ENCODE data around the gene MFGE8. TPM values are rescaled to one million over a fixed set of nuclear protein-coding genes. Genes with fewer than 3 reads are reported as not detected.

Gene MFGE8
- polyA plus RNA-seq, 2 donors: 60.3 to 62.3 TPM

DNA sequence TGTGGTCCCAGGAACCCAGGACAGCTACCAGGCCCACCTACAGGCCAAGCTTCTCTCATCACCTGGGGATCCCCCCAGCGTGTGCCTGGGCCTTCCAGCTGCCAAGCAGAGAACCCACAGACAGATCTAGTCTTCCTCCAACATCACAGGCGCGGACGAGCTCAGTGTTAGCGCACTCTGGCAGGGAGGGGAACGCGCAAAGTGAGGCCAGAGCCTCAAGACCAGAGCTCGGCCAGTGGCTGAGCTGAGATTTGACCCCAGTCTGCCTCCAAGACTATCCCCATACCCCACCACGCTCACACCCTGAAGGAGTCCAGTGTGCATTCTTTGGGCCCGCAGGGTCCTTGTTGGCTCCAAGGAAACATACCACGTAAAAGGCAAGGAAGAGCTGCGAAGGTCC, 5.1 kb downstream of the MFGE8 start:
- H3K4me1 ChIP-seq (ENCODE audit: control insufficient read depth in 2 of 2, insufficient read depth in 2 of 2, low read length in 1 of 2): peaks cover 3 to 7% of the 10 kb centered on the region in 2 donors
- peaks cover 0 to 12% of the 10 kb centered on the region in 2 donors for H3K36me3 ChIP-seq (ENCODE audit: control insufficient read depth in 2 of 2, insufficient read depth in 2 of 2, low read length in 1 of 2)
- no peak overlapping the region for H3K4me3 ChIP-seq (ENCODE audit: low read depth in 1 of 2, low read length in 2 of 2)
- H3K27ac ChIP-seq (ENCODE audit: low read depth in 2 of 2, low read length in 1 of 2): no peak overlapping the region
- H3K9me3 ChIP-seq (ENCODE audit: control insufficient read depth in 2 of 2, insufficient read depth in 1 of 2, low read depth in 1 of 2, low read length in 1 of 2): no peaks in the 10 kb centered on the region
- WGBS, 2 donors: 92% methylated on average over 12 of the region's 12 CpGs
- H3K27me3 ChIP-seq (ENCODE audit: control insufficient read depth in 1 of 2, insufficient read depth in 2 of 2, low read length in 2 of 2): no peaks in the 10 kb centered on the region

DNA sequence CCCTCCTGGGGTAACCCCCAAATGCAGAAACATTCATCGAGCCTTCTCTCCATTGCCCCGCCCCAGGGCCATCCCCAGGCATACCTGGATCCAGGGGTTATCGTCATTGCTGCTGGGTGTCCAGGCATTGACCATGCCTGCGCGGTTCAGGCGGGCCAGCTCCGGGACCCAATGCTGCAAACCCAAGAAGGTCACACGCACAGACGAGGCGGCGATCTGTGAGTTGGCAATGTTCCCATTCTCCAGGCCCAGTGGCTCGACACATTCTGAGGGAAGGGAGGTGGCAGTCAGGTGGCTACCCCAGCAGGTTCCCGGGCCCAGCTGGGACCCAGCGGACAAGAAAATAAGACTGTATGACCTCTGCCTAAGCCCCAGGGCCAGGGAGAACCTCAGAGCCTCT, 6.1 kb downstream of the MFGE8 start:
- Histone ChIP-seq H3K4me3 (ENCODE audit: low read depth in 1 of 2, low read length in 2 of 2) (no peak overlapping the region), H3K27ac (ENCODE audit: low read depth in 2 of 2, low read length in 1 of 2) (no peak overlapping the region), H3K4me1 (ENCODE audit: control insufficient read depth in 2 of 2, insufficient read depth in 2 of 2, low read length in 1 of 2) (peaks cover 3 to 6% of the 10 kb centered on the region in 2 donors), H3K9me3 (ENCODE audit: control insufficient read depth in 2 of 2, insufficient read depth in 1 of 2, low read depth in 1 of 2, low read length in 1 of 2) (no peaks in the 10 kb centered on the region), H3K27me3 (ENCODE audit: control insufficient read depth in 1 of 2, insufficient read depth in 2 of 2, low read length in 2 of 2) (no peaks in the 10 kb centered on the region), H3K36me3 (ENCODE audit: control insufficient read depth in 2 of 2, insufficient read depth in 2 of 2, low read length in 1 of 2) (peaks cover 0 to 15% of the 10 kb centered on the region in 2 donors)
- WGBS, 2 donors: 84 to 88% methylated on average over 14 of the region's 14 CpGs

DNA sequence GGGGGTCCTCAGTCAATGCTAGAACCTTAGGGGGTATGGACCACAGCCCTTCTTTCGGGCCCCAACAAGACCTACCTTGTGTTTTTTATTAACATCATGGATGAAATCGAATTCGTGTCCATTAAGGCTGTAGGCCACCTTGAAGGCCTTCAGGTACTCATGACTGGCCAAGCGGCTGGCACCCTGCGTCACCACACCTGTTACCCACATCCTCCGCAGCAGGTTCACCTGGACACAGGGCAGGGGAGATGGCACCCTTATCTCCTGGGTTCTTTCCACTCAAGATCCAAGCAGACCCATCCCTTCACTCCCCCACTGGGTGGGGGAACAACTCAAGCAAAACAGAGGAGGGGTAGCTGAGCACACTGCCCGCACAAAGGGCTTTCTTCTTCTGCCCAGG, 6.6 kb downstream of the MFGE8 start:
- H3K4me3 ChIP-seq (ENCODE audit: low read depth in 1 of 2, low read length in 2 of 2): no peak overlapping the region
- H3K27ac ChIP-seq (ENCODE audit: low read depth in 2 of 2, low read length in 1 of 2): no peak overlapping the region
- no peaks in the 10 kb centered on the region for H3K4me1 ChIP-seq (ENCODE audit: control insufficient read depth in 2 of 2, insufficient read depth in 2 of 2, low read length in 1 of 2)
- no peaks in the 10 kb centered on the region for H3K9me3 ChIP-seq (ENCODE audit: control insufficient read depth in 2 of 2, insufficient read depth in 1 of 2, low read depth in 1 of 2, low read length in 1 of 2)
- 98% methylated on average over 7 of the region's 7 CpGs for WGBS, 2 donors
- H3K27me3 ChIP-seq (ENCODE audit: control insufficient read depth in 1 of 2, insufficient read depth in 2 of 2, low read length in 2 of 2): no peaks in the 10 kb centered on the region
- peaks cover 0 to 19% of the 10 kb centered on the region in 2 donors for H3K36me3 ChIP-seq (ENCODE audit: control insufficient read depth in 2 of 2, insufficient read depth in 2 of 2, low read length in 1 of 2)

- H3K4me3 ChIP-seq (ENCODE audit: low read depth in 1 of 2, low read length in 2 of 2): no peak overlapping the region
- no peaks in the 10 kb centered on the region for H3K27me3 ChIP-seq (ENCODE audit: control insufficient read depth in 1 of 2, insufficient read depth in 2 of 2, low read length in 2 of 2)
- H3K36me3 ChIP-seq (ENCODE audit: control insufficient read depth in 2 of 2, insufficient read depth in 2 of 2, low read length in 1 of 2): peaks cover 0 to 19% of the 10 kb centered on the region in 2 donors
- H3K27ac ChIP-seq (ENCODE audit: low read depth in 2 of 2, low read length in 1 of 2): no peak overlapping the region
- WGBS, 2 donors: 94 to 100% methylated on average over 1 of the region's 1 CpG
- no peaks in the 10 kb centered on the region for H3K4me1 ChIP-seq (ENCODE audit: control insufficient read depth in 2 of 2, insufficient read depth in 2 of 2, low read length in 1 of 2)
- H3K9me3 ChIP-seq (ENCODE audit: control insufficient read depth in 2 of 2, insufficient read depth in 1 of 2, low read depth in 1 of 2, low read length in 1 of 2): no peaks in the 10 kb centered on the region
These were observed 7.0 kb downstream of the MFGE8 start for GRCh38 chr15:88906130-88906529.

- 86 to 89% methylated on average over 11 of the region's 11 CpGs for WGBS, 2 donors
- H3K9me3 ChIP-seq (ENCODE audit: control insufficient read depth in 2 of 2, insufficient read depth in 1 of 2, low read depth in 1 of 2, low read length in 1 of 2): no peaks in the 10 kb centered on the region
- no peaks in the 10 kb centered on the region for H3K27me3 ChIP-seq (ENCODE audit: control insufficient read depth in 1 of 2, insufficient read depth in 2 of 2, low read length in 2 of 2)
- H3K4me3 ChIP-seq (ENCODE audit: low read depth in 1 of 2, low read length in 2 of 2): no peak overlapping the region
- peaks cover 0 to 19% of the 10 kb centered on the region in 2 donors for H3K36me3 ChIP-seq (ENCODE audit: control insufficient read depth in 2 of 2, insufficient read depth in 2 of 2, low read length in 1 of 2)
- no peak overlapping the region for H3K27ac ChIP-seq (ENCODE audit: low read depth in 2 of 2, low read length in 1 of 2)
- no peaks in the 10 kb centered on the region for H3K4me1 ChIP-seq (ENCODE audit: control insufficient read depth in 2 of 2, insufficient read depth in 2 of 2, low read length in 1 of 2)
These were observed 7.6 kb downstream of the MFGE8 start for GRCh38 chr15:88905576-88905975.

GRCh38 chr15:88904624-88905327, 8.4 kb downstream of the MFGE8 start:
- 20 to 22% methylated on average over 10 of the region's 10 CpGs for WGBS, 2 donors
- Histone ChIP-seq H3K27me3 (ENCODE audit: control insufficient read depth in 1 of 2, insufficient read depth in 2 of 2, low read length in 2 of 2) (no peaks in the 10 kb centered on the region), H3K4me3 (ENCODE audit: low read depth in 1 of 2, low read length in 2 of 2) (no peak overlapping the region), H3K4me1 (ENCODE audit: control insufficient read depth in 2 of 2, insufficient read depth in 2 of 2, low read length in 1 of 2) (peaks cover 0 to 3% of the 10 kb centered on the region in 2 donors), H3K9me3 (ENCODE audit: control insufficient read depth in 2 of 2, insufficient read depth in 1 of 2, low read depth in 1 of 2, low read length in 1 of 2) (no peaks in the 10 kb centered on the region), H3K36me3 (ENCODE audit: control insufficient read depth in 2 of 2, insufficient read depth in 2 of 2, low read length in 1 of 2) (peaks cover 0 to 17% of the 10 kb centered on the region in 2 donors), H3K27ac (ENCODE audit: low read depth in 2 of 2, low read length in 1 of 2) (no peak overlapping the region)

DNA sequence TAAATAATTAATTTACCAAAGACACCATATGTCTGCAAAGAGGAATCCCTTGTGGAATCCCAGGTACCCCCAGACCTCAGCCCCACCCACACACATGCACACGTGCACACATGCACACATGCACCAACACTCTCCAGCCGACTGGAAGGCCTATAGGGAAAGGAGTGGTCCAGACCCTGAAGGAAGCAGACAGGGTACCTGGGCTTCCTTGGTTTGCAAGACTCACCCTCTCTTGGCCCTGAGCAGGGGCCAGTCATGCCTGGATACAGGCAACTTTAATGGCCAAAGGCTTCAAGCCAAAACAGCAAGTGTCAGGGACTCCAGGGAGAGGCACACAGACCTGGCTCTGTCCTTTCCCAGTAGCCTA, 8.9 kb downstream of the MFGE8 start:
- WGBS, 2 donors: 57 to 76% methylated on average over 2 of the region's 2 CpGs
- H3K36me3 ChIP-seq (ENCODE audit: control insufficient read depth in 2 of 2, insufficient read depth in 2 of 2, low read length in 1 of 2): peaks cover 0 to 16% of the 10 kb centered on the region in 2 donors
- H3K4me3 ChIP-seq (ENCODE audit: low read depth in 1 of 2, low read length in 2 of 2): no peak overlapping the region
- peaks cover 0 to 3% of the 10 kb centered on the region in 2 donors for H3K4me1 ChIP-seq (ENCODE audit: control insufficient read depth in 2 of 2, insufficient read depth in 2 of 2, low read length in 1 of 2)
- no peaks in the 10 kb centered on the region for H3K27me3 ChIP-seq (ENCODE audit: control insufficient read depth in 1 of 2, insufficient read depth in 2 of 2, low read length in 2 of 2)
- no peaks in the 10 kb centered on the region for H3K9me3 ChIP-seq (ENCODE audit: control insufficient read depth in 2 of 2, insufficient read depth in 1 of 2, low read depth in 1 of 2, low read length in 1 of 2)
- no peak overlapping the region for H3K27ac ChIP-seq (ENCODE audit: low read depth in 2 of 2, low read length in 1 of 2)

GRCh38 chr15:88902846-88903245, 10.3 kb downstream of the MFGE8 start:
- H3K4me1 ChIP-seq (ENCODE audit: control insufficient read depth in 2 of 2, insufficient read depth in 2 of 2, low read length in 1 of 2): peaks cover 0 to 3% of the 10 kb centered on the region in 2 donors
- H3K36me3 ChIP-seq (ENCODE audit: control insufficient read depth in 2 of 2, insufficient read depth in 2 of 2, low read length in 1 of 2): peaks cover 0 to 16% of the 10 kb centered on the region in 2 donors
- H3K27me3 ChIP-seq (ENCODE audit: control insufficient read depth in 1 of 2, insufficient read depth in 2 of 2, low read length in 2 of 2): no peaks in the 10 kb centered on the region
- WGBS, 2 donors: 66 to 87% methylated on average over 2 of the region's 2 CpGs
- H3K27ac ChIP-seq (ENCODE audit: low read depth in 2 of 2, low read length in 1 of 2): no peak overlapping the region
- H3K9me3 ChIP-seq (ENCODE audit: control insufficient read depth in 2 of 2, insufficient read depth in 1 of 2, low read depth in 1 of 2, low read length in 1 of 2): no peaks in the 10 kb centered on the region
- no peak overlapping the region for H3K4me3 ChIP-seq (ENCODE audit: low read depth in 1 of 2, low read length in 2 of 2)

DNA sequence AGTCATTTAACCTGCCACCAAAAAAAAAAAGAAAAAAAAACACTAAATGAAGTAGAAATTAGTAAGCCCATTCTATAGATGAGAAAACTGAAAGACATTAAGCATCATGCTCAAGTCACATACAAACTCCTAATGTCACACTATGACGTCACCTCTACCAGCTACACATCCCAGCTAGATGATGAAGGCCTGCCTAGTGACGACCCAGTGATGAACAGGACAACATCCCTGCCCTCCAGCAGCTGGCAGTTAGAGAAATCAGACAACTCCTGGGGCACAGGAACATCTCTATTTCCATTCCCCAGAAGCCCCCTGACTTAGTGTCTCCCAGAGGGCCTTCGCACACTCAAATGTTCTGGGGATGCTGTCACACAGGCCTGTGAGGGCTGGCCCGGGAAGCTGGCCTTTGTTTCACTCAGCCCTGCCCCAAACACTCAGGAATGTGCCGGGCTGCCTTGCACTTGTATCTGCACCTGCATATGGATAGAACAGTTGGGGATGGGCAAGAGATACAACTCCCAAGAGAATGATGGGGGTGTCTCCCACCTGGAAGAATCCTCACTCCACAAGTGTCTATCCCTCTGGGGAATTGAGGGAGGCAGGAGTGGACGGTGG, 10.9 kb downstream of the MFGE8 start:
- H3K27me3 ChIP-seq (ENCODE audit: control insufficient read depth in 1 of 2, insufficient read depth in 2 of 2, low read length in 2 of 2): no peaks in the 10 kb centered on the region
- H3K4me1 ChIP-seq (ENCODE audit: control insufficient read depth in 2 of 2, insufficient read depth in 2 of 2, low read length in 1 of 2): peaks cover 4 to 7% of the 10 kb centered on the region in 2 donors
- 74 to 76% methylated on average over 6 of the region's 6 CpGs for WGBS, 2 donors
- H3K9me3 ChIP-seq (ENCODE audit: control insufficient read depth in 2 of 2, insufficient read depth in 1 of 2, low read depth in 1 of 2, low read length in 1 of 2): no peaks in the 10 kb centered on the region
- no peak overlapping the region for H3K4me3 ChIP-seq (ENCODE audit: low read depth in 1 of 2, low read length in 2 of 2)
- H3K27ac ChIP-seq (ENCODE audit: low read depth in 2 of 2, low read length in 1 of 2): no peak overlapping the region
- H3K36me3 ChIP-seq (ENCODE audit: control insufficient read depth in 2 of 2, insufficient read depth in 2 of 2, low read length in 1 of 2): peaks cover 0 to 16% of the 10 kb centered on the region in 2 donors

All from esophagus (tissue), 2 donors.